SK-N-SH (cell line): ENCODE measurements around the gene TTLL12. TPM values are rescaled to one million over a fixed set of nuclear protein-coding genes. Genes with fewer than 3 reads are reported as not detected.

Source experiments
- CTCF ChIA-PET: fragments of 300-600, 350-600 bp; formaldehyde crosslinking; extraction: SDS; loops from one replicate; lab custom pipeline; 2021; lab: Yijun Ruan, JAX
- POLR2A ChIA-PET: fragments of 350-600 bp; sonication (Branson Sonifier 250); formaldehyde crosslinking; extraction: SDS; loops from one replicate; lab custom pipeline; 2020; ENCODE audit warnings: antibody characterized with exemption, inconsistent platforms; lab: Yijun Ruan, JAX
- DNase-seq: peaks from one replicate; pipeline ENCODE4 v3.0.0; 2012
- H2AFZ ChIP-seq: fragments of 200-600 bp; sonication (generic); 2 replicates; pipeline ENCODE4 v1.8.1; 2016; ENCODE audit warnings: antibody characterized with exemption, mild to moderate bottlenecking, low read depth
- H3F3A ChIP-seq: fragments of 200-600 bp; sonication (generic); replicated peaks from 2 replicates; pipeline ENCODE3; 2016; ENCODE audit warnings: antibody characterized with exemption, mild to moderate bottlenecking; ENCODE audit not compliant: insufficient read depth
- H3K27ac ChIP-seq, 2 experiments: fragments of 200-500 bp in 1 of 2; fragments of 200-600 bp in 1 of 2; sonication (Bioruptor generic) in 1 of 2; sonication (generic), shearing (Covaris generic) in 1 of 2; 2 replicates each; pipeline versions ENCODE4 v1.5.1 to v1.6.1; 2014 to 2016; ENCODE audit warnings: low read depth in 2 of 2, inconsistent platforms in 1 of 2, low read length in 1 of 2, mild to moderate bottlenecking in 1 of 2, mixed read lengths in 1 of 2
- H3K27me3 ChIP-seq: fragments of 200-600 bp; sonication (generic), shearing (Covaris generic); 2 replicates; pipeline ENCODE4 v1.6.1; 2016; ENCODE audit warnings: mixed run types; ENCODE audit not compliant: insufficient read depth
- H3K36me3 ChIP-seq, 2 experiments: fragments of 200-500 bp in 1 of 2; fragments of 200-600 bp in 1 of 2; sonication (Bioruptor generic) in 1 of 2; sonication (generic) in 1 of 2; replicated peaks in 1 of 2; 2 replicates each; pipeline versions ENCODE3 to v1.5.1; 2014 to 2016; ENCODE audit warnings: low read length in 1 of 2, mild to moderate bottlenecking in 1 of 2; ENCODE audit not compliant: insufficient read depth in 2 of 2, control insufficient read depth in 1 of 2
- H3K4me1 ChIP-seq, 2 experiments: fragments of 200-500 bp in 1 of 2; fragments of 200-600 bp in 1 of 2; sonication (Bioruptor generic) in 1 of 2; sonication (generic), shearing (Covaris generic) in 1 of 2; 2 replicates each; pipeline versions ENCODE4 v1.5.1 to v1.6.1; 2014 to 2016; ENCODE audit warnings: low read depth in 1 of 2, low read length in 1 of 2, mixed run types in 1 of 2; ENCODE audit not compliant: insufficient read depth in 2 of 2, control insufficient read depth in 1 of 2
- H3K4me2 ChIP-seq: fragments of 200-600 bp; sonication (generic), shearing (Covaris generic); 2 replicates; pipeline ENCODE4 v1.6.1; 2017; ENCODE audit warnings: mixed run types
- H3K4me3 ChIP-seq, 2 experiments: fragments of 200-500 bp in 1 of 2; fragments of 200-600 bp in 1 of 2; sonication (Bioruptor generic) in 1 of 2; sonication (generic), shearing (Covaris generic) in 1 of 2; 2 replicates each; pipeline versions ENCODE4 v1.5.1 to v1.8.1; 2014 to 2016; ENCODE audit warnings: low read depth in 2 of 2, inconsistent platforms in 1 of 2, low read length in 1 of 2, mild to moderate bottlenecking in 1 of 2, mixed read lengths in 1 of 2, moderate library complexity in 1 of 2
- H3K79me2 ChIP-seq: fragments of 200-600 bp; sonication (generic); 2 replicates; pipeline ENCODE4 v1.8.1; 2017; ENCODE audit warnings: mild to moderate bottlenecking; ENCODE audit not compliant: insufficient read depth
- H3K9ac ChIP-seq: fragments of 200-600 bp; sonication (generic); 2 replicates; pipeline ENCODE4 v1.6.1; 2017; ENCODE audit warnings: mixed run types
- H3K9me2 ChIP-seq: fragments of 200-600 bp; sonication (generic); 2 replicates; pipeline ENCODE4 v1.6.1; 2017; ENCODE audit warnings: mixed run types
- H3K9me3 ChIP-seq: fragments of 200-600 bp; sonication (generic); 2 replicates; pipeline ENCODE4 v1.6.1; 2017; ENCODE audit warnings: mixed run types, mild to moderate bottlenecking, moderate library complexity
- H4K20me1 ChIP-seq: fragments of 200-600 bp; sonication (generic); 2 replicates; pipeline ENCODE4 v1.6.1; 2017; ENCODE audit warnings: mild to moderate bottlenecking, mixed run types; ENCODE audit not compliant: insufficient read depth
- GATA2 ChIP-seq: sonication (generic); formaldehyde crosslinking; IDR thresholded peaks from 2 replicates; pipeline ENCODE4 v1.5.0; 2020; ENCODE audit warnings: mild to moderate bottlenecking, missing genetic modification reagents
- MAX ChIP-seq: IDR thresholded peaks from 2 replicates; pipeline ENCODE4 v1.4.0; 2012; ENCODE audit warnings: low read depth
- MXI1 ChIP-seq: IDR thresholded peaks from 2 replicates; pipeline ENCODE4 v1.6.1; 2012; ENCODE audit warnings: mild to moderate bottlenecking, low read depth, low read length, improper control_type of control experiment
- NFIC ChIP-seq: IDR thresholded peaks from 2 replicates; pipeline ENCODE4 v1.4.0; 2012; ENCODE audit warnings: borderline replicate concordance
- RCOR1 ChIP-seq: fragments of 150-350 bp; IDR thresholded peaks from 2 replicates; pipeline ENCODE4 v1.6.1; 2017; ENCODE audit warnings: antibody characterized with exemption, low read length
- RFX5 ChIP-seq: IDR thresholded peaks from 2 replicates; pipeline ENCODE4 v1.6.1; 2012; ENCODE audit warnings: mild to moderate bottlenecking, improper control_type of control experiment, low read length
- RXRA ChIP-seq: IDR thresholded peaks from 2 replicates; pipeline ENCODE4 v1.4.0; 2012; ENCODE audit warnings: low read depth, mild to moderate bottlenecking, borderline replicate concordance
- TAF1 ChIP-seq: IDR thresholded peaks from 2 replicates; pipeline ENCODE4 v1.6.1; 2012; ENCODE audit warnings: low read depth, mild to moderate bottlenecking, low read length, moderate library complexity, borderline replicate concordance
- YY1 ChIP-seq: IDR thresholded peaks from 2 replicates; pipeline ENCODE4 v1.4.0; 2012; ENCODE audit warnings: low read depth, mild to moderate bottlenecking
- WGBS: methylation state at CpG from one replicate; pipeline ENCODE4 v1.1.6; 2017; ENCODE audit warnings: low lambda C conversion rate; 5-methylcytosine and 5-hydroxymethylcytosine counted together
- polyA plus RNA-seq, 3 experiments: library from polyadenylated mRNA; depleted of rRNA; stranded (reverse); fragments of >200 nt; gene quantifications; 2 replicates each; pipeline ENCODE4 v1.2.3, GENCODE V29; 2012
- TF ChIP-seq, protein P1 (sequence below): IDR thresholded peaks from 2 replicates; pipeline ENCODE4 v1.4.0; 2012; ENCODE audit warnings: low read depth, borderline replicate concordance

Gene TTLL12
- polyA plus RNA-seq, 1 of the 3 experiments (the other 2 are of a cell fraction) = 11.5 TPM

DNA sequence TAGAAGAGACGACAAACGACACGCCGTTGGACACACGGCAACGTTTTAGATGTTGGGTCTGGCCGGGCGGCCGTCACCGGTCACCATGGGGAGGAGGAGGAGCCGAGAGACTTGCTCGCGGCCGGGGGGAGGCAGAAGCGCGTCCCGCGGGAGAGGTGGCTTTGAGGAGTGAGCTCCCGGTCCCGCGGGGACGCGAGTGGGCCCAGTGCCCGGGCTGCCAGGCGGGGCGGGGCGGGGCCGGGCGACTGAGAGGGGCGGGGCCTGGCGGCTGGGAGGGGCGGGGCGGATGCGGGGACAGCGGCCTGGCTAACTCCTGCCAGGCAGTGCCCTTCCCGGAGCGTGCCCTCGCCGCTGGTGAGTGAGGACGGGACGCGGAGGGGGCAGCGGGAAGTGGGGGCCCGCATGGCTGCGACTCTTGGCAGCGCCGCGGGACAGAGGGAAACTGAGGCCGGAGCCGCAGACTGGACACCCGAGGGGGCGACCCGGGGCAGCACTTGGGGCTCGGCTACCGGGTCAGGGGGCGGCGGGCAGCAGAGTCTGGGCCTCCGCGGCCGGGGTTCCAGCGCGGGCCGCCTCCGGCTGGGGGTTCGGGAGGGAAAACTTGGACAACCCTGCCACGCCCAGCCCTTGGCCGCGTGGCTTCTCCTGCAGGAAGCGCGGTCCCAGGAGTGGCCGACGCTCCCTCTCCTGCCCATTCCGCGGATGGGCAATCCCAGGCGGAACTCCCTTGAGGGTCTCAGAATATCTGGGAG, 35.5 kb downstream of the TTLL12 start, which contains the start of gene TSPO:
TSS of gene TSPO (plus strand) at position 309 of the 752 bp plus-strand sequence. CDS start 7,680 bp downstream, outside the sequence.
- peak within 1 kb of the TSS; percentile 79; the same call in 1 of the 2 replicates for H2AFZ ChIP-seq
- H3K9ac ChIP-seq = peak within 1 kb of the TSS; percentile 71
- no peaks in the 10 kb centered on the region for H3K36me3 ChIP-seq
- peaks cover 0 to 2% of the 10 kb centered on the region in 2 experiments; a peak in 1 of 4 replicates for H3K4me1 ChIP-seq
- CTCF ChIA-PET = no interaction called here
- no peak for TF ChIP-seq NFIC
- peak; percentile 65; the same call in 1 of the 2 replicates for TF ChIP-seq RFX5
- TF ChIP-seq MAX = peak; percentile 76; the same call in 1 of the 2 replicates
- TF ChIP-seq, all 33 proteins: peak for 2
- Histone ChIP-seq H3K27ac (peak within 1 kb of the TSS; percentile 46 to 79), H3K4me2 (peak within 1 kb of the TSS; percentile 89), H3F3A (no peaks in the 10 kb centered on the region), H3K79me2 (peaks cover 31% of the 10 kb centered on the region), H3K27me3 (no peaks in the 10 kb centered on the region), H3K4me3 (peak within 1 kb of the TSS; percentile 59 to 60), H4K20me1 (no peaks in the 10 kb centered on the region), H3K9me3 (no peaks in the 10 kb centered on the region), H3K9me2 (no peaks in the 10 kb centered on the region)
- POLR2A ChIA-PET = no interaction called here
- DNase-seq = peak; percentile 89
- no CpG with 5 or more reads among the region's 75 CpGs for WGBS

GRCh38 chr22:43150731-43151206, 36.2 kb downstream of the TTLL12 start:
- no peak for DNase-seq
- no peaks in the 10 kb centered on the region for H3K9me2 ChIP-seq
- H3K9ac ChIP-seq = peak overlapping the region; percentile 71
- ChIA-PET POLR2A (no interaction called here), CTCF (no interaction called here)
- WGBS = no CpG with 5 or more reads among the region's 15 CpGs
- no peak for TF ChIP-seq GATA2 (CRISPR knock-in tag)
- TF ChIP-seq, protein P1, sequence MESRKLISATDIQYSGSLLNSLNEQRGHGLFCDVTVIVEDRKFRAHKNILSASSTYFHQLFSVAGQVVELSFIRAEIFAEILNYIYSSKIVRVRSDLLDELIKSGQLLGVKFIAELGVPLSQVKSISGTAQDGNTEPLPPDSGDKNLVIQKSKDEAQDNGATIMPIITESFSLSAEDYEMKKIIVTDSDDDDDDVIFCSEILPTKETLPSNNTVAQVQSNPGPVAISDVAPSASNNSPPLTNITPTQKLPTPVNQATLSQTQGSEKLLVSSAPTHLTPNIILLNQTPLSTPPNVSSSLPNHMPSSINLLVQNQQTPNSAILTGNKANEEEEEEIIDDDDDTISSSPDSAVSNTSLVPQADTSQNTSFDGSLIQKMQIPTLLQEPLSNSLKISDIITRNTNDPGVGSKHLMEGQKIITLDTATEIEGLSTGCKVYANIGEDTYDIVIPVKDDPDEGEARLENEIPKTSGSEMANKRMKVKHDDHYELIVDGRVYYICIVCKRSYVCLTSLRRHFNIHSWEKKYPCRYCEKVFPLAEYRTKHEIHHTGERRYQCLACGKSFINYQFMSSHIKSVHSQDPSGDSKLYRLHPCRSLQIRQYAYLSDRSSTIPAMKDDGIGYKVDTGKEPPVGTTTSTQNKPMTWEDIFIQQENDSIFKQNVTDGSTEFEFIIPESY = no peak
- H3K4me1 ChIP-seq = peaks cover 0 to 2% of the 10 kb centered on the region in 2 experiments; a peak in 1 of 4 replicates
- H3K27me3 ChIP-seq = no peaks in the 10 kb centered on the region
- H2AFZ ChIP-seq = peak overlapping the region; percentile 79; the same call in 1 of the 2 replicates
- H3K79me2 ChIP-seq = peaks cover 27% of the 10 kb centered on the region
- no peaks in the 10 kb centered on the region for H3K36me3 ChIP-seq
- no peak overlapping the region for H3K27ac ChIP-seq
- H3K4me3 ChIP-seq = peak overlapping the region; percentile 59 to 60; a peak in 3 of 4 replicates
- peak overlapping the region; percentile 89; the same call in 1 of the 2 replicates for H3K4me2 ChIP-seq
- H4K20me1 ChIP-seq = no peaks in the 10 kb centered on the region
- H3F3A ChIP-seq = no peaks in the 10 kb centered on the region
- no peaks in the 10 kb centered on the region for H3K9me3 ChIP-seq

GRCh38 chr22:43148581-43148980, 38.4 kb downstream of the TTLL12 start:
- Histone ChIP-seq H3K9me3 (no peaks in the 10 kb centered on the region), H3K4me1 (peaks cover 0 to 3% of the 10 kb centered on the region in 2 experiments; a peak in 1 of 4 replicates), H4K20me1 (no peaks in the 10 kb centered on the region), H3K4me2 (no peak overlapping the region), H3K27ac (no peak overlapping the region), H3K27me3 (no peaks in the 10 kb centered on the region), H3K9ac (no peak overlapping the region), H2AFZ (no peak overlapping the region), H3K9me2 (no peaks in the 10 kb centered on the region), H3K4me3 (no peak overlapping the region), H3K36me3 (no peaks in the 10 kb centered on the region), H3K79me2 (peaks cover 17% of the 10 kb centered on the region), H3F3A (no peaks in the 10 kb centered on the region)
- CTCF ChIA-PET = no interaction called here
- POLR2A ChIA-PET = no interaction called here
- 0% methylated on average over 1 of the region's 6 CpGs for WGBS
- no peak for DNase-seq
- TF ChIP-seq MXI1 (no peak), TAF1 (no peak), YY1 (no peak), RCOR1 (no peak), RXRA (no peak)
- TF ChIP-seq, protein P1 = no peak
